Spleen (tissue), 7 donors: Measurements from ENCODE around the gene GPC2.

ENCODE experiments used
- POLR2A ChIP-seq, 3 donors: fragments of 450-650 bp; IDR thresholded peaks; one replicate each; pipeline ENCODE4 v1.5.1; 2017; ENCODE audit warnings: antibody characterized with exemption in 3 of 3, mild to moderate bottlenecking in 1 of 3
- TF ChIP-seq, protein P1 (sequence below), 11 experiments: fragments of 200-600 bp in 7 of 11; fragments of 450-650 bp in 4 of 11; sonication (generic) in 4 of 11; IDR thresholded peaks in 8 of 11; conservative IDR thresholded peaks in 3 of 11; 1 replicate in 7 of 11; 2 replicates in 4 of 11; pipeline versions ENCODE4 v1.4.0 to v1.8.0; 2016 to 2021; ENCODE audit warnings: antibody characterized with exemption in 11 of 11, inconsistent platforms in 4 of 11, mild to moderate bottlenecking in 1 of 11
- donor health status: DM: no; HTN: no; CAD: no; lungs with moderate emphysema.
- donor health status: DM: no; HTN: no; CAD: no.
- donor health status: DM: no; HTN: no; CAD: no.

DNA sequence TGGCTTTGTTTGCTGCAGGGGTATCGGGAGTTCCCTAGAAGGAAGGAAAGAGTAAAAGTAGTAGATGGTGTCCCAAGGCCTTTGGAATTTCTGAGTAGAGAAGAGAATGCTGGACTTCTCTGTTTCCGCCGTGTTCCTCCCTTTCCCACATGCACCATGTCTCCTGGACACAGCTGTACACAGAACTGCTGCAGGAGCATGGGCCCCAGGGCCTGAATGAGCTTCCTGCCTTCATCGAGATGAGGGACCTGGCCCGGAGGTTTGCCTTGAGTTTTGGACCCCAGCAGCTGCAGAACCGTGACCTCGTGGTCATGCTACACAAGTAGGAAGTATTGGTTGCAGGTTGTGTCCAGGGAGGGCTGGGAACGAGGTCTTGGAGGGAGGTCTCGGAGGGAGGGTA lies 27.3 kb upstream of the GPC2 start:
- TF ChIP-seq, protein P1, sequence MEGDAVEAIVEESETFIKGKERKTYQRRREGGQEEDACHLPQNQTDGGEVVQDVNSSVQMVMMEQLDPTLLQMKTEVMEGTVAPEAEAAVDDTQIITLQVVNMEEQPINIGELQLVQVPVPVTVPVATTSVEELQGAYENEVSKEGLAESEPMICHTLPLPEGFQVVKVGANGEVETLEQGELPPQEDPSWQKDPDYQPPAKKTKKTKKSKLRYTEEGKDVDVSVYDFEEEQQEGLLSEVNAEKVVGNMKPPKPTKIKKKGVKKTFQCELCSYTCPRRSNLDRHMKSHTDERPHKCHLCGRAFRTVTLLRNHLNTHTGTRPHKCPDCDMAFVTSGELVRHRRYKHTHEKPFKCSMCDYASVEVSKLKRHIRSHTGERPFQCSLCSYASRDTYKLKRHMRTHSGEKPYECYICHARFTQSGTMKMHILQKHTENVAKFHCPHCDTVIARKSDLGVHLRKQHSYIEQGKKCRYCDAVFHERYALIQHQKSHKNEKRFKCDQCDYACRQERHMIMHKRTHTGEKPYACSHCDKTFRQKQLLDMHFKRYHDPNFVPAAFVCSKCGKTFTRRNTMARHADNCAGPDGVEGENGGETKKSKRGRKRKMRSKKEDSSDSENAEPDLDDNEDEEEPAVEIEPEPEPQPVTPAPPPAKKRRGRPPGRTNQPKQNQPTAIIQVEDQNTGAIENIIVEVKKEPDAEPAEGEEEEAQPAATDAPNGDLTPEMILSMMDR (IDR thresholded peaks at IDR 0.05 in 8 of 11, conservative IDR thresholded peaks at IDR 0.05 in 3 of 11), result no peak
- TF ChIP-seq POLR2A (IDR thresholded peaks at IDR 0.05), result no peak
